ENCODE measurements around the gene PRR16.
"Not testable (repeated sequence)": the region's sequence is repeated elsewhere in the genome, so short reads cannot be mapped to it uniquely, and the experiment has no call there.

The PRR16 gene

DNA sequence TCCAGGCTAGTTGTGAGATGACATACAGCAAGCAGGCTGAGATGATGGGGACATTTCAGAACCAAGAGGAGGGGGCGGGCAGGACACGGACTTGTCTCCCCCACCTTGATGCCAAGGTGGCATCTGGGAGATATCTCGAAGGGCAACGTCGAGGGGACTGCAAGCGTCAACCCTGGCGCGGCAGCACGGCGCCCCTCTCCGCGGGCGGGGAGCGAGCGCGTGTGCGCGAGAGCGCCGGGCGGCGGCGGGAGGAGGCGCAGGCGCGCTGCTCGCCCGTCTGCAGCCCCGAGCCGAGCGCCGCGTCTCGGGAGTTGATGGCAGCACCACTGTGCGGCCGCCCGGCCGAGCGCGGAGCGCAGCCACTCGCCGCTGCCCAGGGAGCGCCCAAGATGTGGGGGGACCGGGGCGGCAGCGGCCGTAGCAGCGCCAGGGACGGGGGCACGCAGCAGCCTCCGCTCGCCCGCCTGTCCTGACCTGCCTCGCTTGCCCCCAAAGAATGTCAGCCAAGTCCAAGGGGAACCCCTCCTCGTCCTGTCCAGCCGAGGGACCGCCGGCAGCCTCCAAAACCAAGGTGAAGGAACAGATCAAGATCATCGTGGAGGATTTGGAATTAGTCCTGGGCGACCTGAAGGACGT lies at the start of gene PRR16:
TSS of gene PRR16 (plus strand) at position 310 of the 636 bp plus-strand sequence.
- peak; percentile 4 for DNase-seq

DNA sequence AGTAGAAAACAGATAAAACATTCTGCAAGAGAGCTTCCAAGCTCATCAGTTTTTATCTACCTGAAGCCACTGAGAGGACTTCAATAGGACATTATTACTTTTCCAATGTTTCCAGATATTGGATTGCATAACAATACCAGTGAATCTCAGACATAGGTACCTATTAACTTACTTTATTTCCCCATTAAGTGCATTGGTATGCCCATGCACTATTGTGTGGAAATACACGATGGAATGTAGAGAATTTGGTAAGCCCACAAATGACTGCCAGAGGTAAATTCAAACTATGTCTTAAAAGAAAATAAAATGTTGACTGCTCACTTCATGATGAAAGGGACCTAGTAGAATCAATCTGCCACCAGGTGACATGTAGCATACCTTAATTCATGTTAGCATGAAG lies 48.1 kb upstream of the PRR16 start:
- no peak for DNase-seq

DNA sequence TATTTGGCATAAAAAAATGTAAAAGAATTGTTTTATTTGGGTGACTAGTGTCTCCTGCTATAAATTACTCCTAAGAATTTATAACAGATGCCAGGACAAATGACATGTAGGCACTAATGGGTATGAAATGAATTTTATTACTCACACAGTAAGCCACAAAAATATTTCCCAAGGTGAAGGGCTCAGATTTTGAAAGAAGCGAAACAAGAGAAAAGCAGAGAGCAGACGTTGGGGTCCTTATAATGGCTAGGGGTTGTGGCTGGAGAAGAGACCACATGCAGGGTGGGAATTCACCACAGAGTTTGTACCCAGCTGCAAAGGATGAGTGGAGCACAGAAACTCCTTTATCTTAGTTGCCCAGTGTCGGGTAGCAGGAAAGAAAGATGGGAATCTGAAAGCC lies 45.0 kb upstream of the PRR16 start:
- no peak for DNase-seq

DNA sequence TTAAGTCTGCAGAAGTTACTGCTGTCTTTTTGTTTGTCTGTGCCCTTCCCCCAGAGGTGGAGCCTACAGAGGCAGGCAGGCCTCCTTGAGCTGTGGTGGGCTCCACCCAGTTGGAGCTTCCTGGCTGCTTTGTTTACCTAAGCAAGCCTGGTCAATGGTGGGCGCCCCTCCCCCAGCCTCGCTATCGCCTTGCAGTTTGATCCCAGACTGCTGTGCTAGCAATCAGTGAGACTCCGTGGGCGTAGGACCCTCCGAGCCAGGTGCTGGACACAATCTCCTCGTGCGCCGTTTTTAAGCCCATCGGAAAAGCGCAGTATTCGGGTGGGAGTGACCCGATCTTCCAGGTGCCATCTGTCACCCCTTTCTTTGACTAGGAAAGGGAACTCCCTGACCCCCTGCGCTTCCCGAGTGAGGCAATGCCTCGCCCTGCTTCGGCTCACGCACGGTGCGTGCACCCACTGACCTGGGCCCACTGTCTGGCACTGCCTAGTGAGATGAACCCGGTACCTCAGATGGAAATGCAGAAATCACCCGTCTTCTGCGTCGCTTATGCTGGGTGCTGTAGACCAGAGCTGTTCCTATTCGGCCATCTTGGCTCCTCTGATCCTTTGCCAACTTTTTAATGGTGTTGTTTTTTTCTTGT lies 37.3 kb upstream of the PRR16 start:
- not testable (repeated sequence) for DNase-seq

DNA sequence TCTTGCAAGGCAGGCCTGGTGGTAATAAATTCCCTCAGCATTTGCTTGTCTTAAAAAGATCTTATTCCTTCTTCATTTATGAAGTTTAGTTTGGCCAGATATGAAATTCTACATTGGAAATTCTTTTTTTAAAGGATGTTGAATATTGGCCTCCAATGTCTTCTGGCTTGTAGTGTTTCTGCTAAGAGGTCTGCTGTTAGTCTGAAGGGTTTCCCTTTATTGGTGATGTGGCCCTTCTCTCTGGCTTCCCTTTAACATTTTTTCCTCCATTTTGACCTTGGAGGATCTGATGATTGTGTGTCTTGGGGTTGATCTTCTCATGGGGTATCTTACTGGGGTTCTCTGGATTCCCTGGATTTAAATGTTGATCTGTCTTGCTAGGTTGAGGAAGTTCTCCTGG lies 33.5 kb upstream of the PRR16 start:
- DNase-seq = no peak

DNA sequence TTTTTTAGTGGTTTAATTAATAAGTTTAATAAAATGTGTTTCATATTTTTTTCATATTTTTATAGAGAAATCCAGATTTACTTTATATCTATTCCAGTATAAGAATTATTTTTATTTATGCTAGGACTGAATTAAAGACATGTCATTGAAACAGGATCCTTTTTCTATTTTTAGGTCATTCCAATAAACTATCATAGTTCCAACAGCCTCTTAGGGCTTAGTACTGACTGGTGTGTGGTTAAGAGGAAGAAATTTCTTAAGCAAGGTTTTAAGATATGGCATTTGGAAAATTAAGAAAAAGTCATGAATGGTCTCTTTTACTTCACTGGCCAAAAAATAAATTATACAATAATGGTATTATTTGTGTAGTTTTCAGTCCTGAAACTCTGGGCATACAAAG lies 31.2 kb upstream of the PRR16 start:
- no peak for DNase-seq

DNA sequence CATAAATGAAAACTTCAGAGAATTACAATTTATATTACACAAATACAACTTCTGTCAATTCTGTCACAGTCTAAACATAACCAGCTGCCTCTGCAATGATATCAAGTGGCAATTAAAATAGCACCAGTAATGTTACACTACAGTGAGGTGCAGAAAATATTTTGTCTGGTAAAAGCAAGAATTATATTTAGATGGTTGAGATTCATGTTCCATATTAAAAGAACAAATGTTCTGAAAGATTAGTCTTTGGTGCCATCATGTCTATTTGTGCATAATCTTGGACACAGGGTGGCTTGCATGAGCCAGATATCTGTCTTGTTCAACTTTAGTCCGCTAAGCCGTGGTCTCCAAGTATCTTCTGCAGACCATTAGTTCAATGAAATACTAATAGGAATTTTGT lies 29.0 kb upstream of the PRR16 start:
- no peak for DNase-seq

DNA sequence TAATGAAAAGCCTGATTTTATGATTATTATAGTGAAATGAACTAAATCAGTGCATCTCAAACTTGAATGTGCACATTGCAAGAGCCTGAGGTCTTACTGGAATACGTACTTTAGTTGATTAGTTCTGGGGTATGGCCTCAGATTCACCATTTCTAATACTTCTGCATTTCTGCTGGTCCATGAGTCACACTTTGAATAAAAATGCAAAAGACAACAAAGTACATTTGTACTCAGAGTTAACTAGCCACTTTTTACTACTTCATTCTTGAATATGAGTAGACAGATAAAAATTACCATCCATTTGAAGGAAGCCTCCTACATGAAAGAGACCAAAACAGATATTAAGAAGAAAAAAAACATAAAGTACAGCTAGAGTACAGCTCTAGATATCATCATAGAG lies 27.1 kb upstream of the PRR16 start:
- DNase-seq = no peak

DNA sequence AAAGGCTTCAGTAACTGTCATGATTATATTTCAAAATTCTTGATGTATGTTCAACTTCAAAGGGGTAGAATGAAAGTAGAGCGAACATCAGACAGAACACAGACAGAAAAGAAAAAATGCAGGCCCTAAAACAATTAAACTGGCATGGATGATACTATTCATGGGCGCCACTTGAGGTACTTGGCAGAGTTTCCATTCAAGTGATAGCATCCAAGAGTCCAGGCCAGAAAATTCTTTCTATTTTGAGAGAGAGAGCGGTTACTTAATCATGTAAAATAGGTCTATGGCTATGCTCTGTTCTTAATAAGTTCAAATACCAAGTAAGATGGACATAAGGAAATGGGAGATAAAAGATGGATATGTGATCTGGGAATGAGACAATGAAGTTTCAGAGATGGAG lies 21.4 kb upstream of the PRR16 start:
- DNase-seq = no peak

DNA sequence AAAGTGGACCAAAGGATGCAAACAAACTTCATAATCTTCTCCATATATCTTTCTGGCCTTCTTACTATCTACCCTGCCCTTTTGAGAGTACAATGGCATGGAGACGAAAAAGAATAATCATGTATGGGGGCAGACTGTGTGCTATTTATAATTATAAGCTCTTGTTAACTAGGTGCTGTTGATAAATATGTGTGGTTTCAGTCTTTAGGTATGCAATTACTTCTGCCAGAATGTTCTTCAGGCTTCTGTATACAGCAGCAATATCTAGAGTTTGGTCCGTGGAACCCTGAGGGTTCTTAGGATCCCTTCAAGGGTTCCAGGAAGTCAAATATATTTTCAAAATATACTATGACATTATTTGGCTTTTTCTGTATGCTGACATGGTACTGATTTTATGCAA lies 20.5 kb upstream of the PRR16 start:
- DNase-seq = no peak

DNA sequence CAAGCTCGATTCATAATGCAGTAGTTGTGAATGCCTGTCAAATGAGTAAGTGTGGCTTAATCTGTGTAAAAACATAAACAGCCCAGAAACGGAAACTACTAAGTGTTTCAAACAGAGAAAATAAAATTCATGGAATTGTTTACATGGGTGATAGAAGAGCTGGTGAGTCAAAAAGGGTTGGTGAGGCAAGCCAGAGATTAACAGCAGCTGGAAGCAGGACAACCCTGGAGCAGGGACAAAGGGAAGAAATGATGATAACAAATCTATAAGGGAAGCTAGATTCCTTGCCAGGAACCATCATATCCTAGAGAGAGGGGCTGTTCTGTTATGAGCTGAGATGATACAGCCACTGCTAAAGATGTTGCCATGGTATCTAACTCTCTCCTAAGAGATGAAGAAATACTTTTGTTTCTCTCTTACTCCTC lies 18.0 kb upstream of the PRR16 start:
- peak; percentile 44 for DNase-seq

DNA sequence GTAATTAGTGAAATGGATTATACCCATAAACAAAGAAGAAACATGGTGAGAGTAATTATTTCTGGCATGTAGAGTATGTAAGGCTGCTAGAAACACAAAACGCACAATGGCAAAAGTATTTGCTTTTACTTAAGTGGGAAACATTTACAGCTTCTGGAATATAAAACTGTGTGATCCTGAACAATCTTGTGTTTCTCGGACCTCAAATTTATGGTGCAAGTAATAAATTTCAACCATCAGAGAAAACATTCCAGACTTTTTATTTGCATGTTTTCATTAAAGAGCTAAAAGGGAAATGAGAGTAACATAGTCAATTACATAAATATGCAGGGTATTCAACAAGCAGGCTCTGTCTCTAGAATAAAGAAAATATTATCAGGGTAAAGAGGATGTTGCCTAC lies 17.2 kb upstream of the PRR16 start:
- DNase-seq = no peak

DNA sequence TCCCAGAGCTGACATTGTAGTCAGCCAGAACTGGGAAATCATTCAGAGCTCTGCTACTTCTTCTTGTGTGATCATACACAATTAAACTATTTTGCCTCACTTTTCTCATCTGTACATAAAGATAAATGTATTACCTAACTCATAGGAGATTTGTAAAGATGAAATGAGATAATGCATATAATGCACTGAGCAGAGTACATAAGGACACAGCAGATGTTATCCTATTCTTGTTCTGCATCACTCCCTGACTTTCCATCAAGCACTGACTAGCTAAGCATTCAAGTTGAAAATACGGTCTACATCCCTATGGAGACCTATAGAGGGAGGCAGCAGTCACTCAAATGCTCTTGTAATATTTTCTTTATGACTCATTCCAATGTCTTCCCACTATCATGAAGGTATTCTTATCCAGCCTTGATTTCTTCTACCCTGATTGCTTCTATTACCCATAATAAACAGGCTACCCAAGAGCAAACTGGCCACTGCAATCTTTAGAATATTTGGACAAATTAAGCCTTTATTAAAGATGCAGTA lies 16.3 kb upstream of the PRR16 start:
- DNase-seq = peak; percentile 2

DNA sequence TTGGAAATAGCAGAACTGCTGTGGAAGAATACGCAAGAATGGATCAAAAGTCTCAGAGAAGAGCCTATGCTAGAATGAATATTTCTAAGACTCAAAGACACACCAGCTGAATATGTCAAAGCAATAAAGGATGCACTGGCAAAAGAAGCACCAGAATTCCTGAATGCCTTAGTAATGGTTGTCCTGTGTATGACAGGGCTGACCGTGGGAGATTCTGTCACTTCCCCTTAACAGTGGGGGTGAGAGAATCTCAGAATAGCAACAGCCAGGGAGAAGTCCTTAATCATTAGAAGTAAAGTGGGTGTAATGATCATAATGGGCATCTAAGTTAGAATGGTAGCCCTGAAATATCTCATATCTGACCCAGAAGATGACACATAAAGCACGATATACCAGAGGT lies 14.6 kb upstream of the PRR16 start:
- peak; percentile 10 for DNase-seq

DNA sequence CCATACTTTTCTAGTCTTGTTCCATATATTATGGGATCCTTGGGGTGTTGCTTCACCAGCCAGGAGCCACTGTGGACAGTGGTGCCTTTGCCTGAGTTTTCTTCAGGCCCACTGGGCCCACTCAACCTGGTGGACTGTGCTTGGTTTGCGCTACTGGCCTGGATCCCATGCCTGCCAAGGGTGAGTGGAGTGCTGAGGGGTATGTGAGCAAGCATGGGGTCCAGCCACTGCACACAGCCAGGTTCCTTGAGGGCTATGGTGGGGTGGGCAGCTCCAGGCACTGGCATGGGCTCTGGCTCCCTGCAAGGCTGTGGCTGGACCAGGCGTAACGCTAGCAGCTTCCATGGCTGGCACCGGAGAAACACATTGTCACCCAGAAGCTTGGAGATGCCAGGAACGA lies 13.2 kb upstream of the PRR16 start:
- no peak for DNase-seq

DNA sequence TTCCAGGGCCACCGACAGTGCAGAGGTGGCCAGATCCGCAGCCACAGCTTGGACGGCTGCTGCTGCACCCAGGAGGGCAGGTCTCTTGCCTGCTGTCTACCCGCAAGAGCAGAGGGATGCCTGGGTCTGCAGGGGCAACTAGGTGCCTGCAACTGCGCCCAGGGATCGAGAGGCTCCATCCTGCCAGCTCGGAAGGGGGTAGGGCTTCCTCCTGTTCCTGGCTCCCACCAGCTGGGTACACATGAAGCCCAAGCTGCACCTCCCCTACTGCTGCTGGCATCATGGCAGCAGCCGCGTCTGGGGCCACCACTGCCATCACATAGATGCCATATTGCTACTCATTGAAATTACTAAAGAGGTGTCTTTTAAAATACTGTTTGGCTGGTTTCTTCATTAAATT lies 12.7 kb upstream of the PRR16 start:
- DNase-seq = no peak

DNA sequence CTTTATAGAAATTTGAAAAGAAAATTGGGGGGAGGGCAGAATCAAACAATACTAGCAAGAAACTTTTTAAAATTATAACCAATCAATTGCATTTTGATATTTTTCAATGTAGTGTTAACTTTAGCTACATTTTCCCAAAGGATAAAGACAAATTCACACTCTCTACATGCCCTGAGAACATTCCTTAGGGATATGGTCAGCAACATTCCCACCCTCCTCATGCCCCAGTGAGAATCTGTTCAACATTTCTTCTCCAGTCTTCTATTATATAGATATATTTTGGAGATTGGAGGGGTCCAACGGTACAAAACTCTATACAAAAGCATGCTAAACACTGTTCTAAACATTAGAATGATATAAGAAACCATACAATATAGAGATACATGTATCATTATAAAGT lies 11.6 kb upstream of the PRR16 start:
- no peak for DNase-seq

DNA sequence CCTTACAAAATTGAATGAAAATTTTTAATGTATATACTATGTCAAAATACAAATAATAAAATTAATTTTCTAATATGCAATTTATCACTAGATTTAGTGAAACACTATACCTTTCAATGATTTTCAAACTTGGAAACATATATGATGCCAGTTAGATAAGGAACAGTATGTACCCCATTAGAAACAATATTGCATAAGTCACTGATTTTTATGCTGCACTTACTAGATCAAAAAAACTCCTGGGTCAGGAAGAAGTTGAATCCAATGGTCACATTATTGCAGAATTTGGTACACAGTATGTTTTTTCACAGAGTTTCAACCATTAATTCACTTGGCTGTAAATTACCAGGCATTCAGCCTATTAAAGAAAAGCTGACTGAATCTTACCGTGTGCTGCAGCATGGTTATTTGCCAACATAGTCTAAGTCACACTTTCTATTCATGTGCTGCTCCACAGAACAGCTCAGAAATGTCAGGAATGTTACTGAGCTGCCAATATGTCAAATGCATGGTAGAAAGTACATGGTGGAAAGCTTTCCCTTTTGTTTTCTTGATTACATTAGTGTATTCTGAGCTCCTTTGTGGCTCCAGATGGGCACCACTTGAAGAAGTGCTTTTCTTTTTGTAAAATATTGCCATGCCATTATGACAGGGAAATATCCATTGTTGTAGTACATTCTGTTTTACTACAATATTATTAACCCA lies 9.9 kb upstream of the PRR16 start:
- peak; percentile 36 for DNase-seq

DNA sequence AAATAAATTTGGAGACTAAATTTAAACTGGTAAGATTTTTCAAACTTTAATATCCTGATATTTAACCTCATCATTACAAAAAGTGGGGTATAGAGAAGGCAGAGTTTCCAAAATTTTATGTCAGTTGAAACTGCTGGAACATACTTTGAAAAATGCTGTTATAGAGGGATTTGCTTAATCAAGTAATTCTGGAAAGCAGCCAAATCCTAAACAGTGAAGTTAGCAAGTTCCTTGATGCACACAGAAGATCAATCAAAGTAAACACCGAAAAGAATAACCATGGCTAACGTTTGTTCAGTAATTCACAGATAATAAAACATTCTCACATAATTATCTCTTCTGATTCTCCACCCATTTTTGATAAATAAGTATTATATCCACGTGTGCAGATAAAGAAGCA lies 8.1 kb upstream of the PRR16 start:
- no peak for DNase-seq

DNA sequence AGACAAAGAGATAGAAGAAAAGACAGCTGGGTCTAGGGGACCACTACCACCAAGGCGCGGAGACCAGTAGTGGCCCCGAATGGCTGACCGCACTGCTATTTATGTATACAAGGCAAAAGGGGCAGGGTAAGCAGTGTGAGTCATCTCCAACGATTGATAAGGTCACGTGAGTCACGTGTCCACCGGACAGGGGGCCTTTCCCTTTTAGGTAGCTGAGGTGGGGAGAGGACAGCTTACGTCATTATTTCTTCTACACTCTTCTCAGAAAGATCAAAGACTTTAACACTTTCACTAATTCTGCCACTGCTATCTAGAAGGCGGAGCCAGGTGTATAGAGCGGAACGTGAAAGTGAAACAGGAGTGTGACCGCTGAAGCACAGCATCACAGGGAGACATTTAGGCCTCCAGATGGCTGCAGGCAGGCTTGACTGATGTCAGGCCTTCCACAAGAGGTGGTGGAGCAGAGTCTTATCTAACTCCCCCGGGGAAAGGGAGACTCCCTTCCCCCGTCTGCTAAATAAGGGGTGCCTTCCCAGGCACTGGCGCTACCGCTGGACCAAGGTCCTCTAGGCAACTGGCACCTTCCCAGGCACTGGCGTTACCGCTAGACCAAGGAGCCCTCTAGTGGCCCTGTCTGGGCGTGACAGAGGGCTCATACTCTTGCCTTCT lies 6.1 kb upstream of the PRR16 start:
- DNase-seq = peak; percentile 44

DNA sequence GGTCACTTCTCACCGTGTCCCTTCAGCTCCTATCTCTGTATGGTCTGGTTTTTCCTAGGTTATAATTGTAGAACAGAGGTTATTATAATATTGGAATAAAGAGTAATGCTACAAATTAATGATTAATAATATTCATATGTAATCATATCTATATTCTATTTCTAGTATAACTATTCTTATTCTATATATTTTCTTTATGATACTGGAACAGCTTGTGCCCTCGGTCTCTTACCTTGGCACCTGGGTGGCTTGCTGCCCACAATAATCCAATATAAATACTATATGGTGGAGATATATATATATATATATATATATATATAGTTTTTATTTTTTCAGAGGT lies 5.6 kb upstream of the PRR16 start:
- DNase-seq = not testable (repeated sequence)

DNA sequence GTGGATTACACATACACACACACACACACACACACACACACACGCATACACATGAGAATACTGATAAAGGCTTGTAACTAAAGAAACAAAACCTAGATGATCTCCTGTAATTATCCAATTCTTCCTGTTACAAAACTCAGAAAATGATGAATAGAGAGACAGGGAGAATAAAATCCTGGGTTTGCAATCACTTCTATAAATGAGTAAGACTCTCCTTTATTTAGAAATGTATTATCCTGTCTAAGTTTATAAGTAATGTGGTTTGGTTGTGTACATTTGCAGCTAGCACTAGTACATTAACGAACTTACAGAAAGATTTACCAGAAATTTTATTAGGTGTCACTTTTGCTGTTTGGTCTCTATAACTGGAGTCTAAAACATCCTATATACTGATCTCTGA lies 2.8 kb upstream of the PRR16 start:
- no peak for DNase-seq

DNA sequence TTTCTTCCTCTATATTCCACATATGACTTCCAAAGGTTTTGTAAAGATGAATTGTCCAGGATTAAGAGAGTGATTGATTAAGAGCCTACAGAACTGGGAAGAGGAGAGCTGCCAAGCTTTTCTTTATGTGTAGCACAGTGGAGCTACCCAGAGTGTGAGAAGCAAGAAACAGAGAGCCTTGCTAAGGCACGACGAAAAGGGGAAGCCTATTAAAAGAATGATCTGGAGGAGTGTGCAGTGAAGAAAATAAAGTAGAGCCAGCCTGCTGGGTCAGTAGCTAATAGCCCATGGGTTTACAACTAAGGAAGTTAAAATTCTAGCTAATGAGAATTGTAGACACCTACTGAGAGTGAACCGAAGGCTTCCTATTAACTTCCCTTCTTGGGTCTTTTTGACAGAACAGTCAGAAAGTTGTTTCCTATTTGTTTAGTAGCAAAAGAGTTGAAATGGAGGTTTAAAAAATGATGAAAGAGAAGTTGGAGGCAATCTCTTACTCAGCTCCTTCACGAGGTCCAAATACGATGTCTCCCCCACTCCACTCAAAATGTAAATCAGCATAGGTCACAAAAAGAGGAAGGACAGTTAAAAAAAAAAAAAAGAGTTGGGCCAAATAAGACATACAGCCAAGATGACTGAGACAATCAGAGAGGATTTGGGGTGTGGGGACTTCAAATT lies 957 bp upstream of the PRR16 start:
- DNase-seq = no peak

Measured in kidney glomerular epithelial cell (primary cell).